HG03558 (cell line): ENCODE results near the gene CDR2.
"Not testable (repeated sequence)": the region's sequence is repeated elsewhere in the genome, so short reads cannot be mapped to it uniquely, and the experiment has no call there.

Source experiments
- ATAC-seq: cut with Tn5 transposase; IDR thresholded peaks from one replicate; pipeline ENCODE4 v1.9.1; 2021; ENCODE audit warnings: moderate number of reproducible peaks; ENCODE audit not compliant: unreplicated experiment; ENCODE audit errors: extremely low read depth

Gene CDR2

DNA sequence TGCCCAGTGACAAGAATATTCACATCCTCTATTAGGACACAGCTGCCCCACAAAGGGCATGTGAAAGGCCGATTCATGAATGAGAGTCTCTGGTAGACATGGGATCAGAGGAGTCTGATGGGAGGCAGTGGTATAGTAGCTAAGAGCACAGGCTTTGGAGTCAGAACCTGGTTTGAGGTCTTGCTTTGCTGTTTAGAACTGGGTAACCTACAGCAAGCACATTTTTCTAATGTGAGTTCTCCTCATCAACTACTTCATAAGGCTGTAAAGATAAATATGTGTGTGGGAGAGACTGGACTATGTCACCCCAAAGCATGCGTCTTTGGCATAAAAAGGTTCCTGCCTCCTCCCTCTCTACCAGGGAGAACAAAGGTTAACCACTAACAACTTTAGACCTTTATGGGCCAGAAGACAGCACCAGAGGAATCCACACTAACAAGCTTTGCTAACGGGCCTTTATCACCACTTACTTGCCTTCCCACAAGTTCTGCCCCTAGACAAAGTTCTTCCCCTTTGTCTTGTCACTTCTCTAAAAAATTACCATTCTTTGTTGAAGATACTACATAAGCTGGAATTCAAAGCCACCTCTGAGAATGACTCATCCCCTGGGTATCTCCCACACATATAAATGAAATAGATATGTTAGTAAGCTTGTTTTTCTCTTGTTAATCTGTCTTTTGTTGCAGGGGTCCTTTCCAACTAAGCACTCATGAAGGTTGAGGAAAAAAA, 21.1 kb downstream of the CDR2 start:
- no peak for ATAC-seq

DNA sequence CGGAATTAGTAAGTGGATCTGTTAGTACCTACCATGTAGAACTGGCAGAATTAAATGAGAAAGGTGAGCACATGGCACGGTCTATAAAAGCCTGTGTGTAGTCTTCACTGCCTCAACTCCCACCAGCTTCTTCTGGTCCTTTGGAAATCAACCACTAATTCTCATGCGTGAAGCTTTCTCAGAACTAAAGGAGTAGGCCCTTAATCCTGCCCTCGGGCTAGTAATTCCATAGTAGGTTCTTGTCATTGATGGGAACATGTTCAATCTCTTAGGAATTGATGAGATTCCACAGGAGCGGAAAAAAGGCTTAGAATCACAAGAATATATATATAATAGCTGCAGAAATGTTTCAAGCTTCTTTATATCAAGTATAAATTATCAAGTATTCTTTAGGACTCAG, 21.7 kb downstream of the CDR2 start:
- no peak for ATAC-seq

DNA sequence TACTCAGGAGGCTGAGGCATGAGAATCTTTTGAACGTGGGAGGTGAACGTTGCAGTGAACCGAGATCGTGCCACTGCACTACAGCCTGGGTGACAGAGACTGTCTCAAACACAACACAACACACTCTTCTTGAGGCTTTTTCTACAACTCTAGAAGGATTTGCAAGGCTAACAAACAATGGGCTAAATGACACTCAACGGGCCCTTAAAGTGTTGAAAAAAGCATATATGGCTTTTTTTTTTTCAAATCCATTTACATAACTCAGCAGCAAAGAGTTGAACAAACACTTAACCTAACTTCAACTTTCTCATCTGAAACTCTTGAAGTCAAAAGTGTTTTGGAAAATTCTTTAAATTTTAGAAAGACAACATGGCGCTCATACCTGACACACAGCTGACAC, 22.3 kb downstream of the CDR2 start:
- no peak for ATAC-seq

DNA sequence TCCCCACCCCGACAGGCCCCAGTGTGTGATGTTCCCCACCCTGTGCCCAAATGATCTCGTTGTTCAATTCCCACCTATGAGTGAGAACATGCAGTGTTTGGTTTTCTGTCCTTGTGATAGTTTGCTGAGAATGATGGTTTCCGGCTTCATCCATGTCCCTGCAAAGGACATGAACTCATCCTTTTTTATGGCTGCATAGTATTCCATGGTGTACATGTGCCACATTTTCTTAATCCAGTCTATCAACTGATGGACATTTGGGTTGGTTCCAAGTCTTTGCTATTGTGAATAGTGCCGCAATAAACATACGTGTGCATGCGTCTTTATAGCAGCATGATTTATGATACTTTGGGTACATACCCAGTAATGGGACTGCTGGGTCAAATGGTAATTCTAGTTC, 23.4 kb downstream of the CDR2 start:
- not testable (repeated sequence) for ATAC-seq

DNA sequence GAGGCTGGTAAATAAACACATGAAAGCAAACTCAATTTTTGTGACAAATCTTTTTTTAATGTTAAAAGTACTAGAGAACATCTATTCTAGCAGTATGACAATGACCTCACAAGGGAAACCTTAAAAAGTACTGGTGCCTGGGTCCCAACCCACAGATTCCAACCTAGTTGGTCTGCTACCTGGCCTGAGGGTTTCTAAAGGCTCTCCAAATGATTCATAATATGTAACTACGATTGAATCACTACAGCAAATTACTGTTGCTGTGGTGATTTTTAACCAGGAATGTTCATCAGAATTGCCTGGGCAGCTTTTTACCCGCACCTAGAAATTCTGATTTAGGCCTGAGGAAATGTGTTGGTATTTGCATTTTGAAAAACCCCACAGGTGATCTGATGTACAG, 26.1 kb downstream of the CDR2 start:
- no peak for ATAC-seq

DNA sequence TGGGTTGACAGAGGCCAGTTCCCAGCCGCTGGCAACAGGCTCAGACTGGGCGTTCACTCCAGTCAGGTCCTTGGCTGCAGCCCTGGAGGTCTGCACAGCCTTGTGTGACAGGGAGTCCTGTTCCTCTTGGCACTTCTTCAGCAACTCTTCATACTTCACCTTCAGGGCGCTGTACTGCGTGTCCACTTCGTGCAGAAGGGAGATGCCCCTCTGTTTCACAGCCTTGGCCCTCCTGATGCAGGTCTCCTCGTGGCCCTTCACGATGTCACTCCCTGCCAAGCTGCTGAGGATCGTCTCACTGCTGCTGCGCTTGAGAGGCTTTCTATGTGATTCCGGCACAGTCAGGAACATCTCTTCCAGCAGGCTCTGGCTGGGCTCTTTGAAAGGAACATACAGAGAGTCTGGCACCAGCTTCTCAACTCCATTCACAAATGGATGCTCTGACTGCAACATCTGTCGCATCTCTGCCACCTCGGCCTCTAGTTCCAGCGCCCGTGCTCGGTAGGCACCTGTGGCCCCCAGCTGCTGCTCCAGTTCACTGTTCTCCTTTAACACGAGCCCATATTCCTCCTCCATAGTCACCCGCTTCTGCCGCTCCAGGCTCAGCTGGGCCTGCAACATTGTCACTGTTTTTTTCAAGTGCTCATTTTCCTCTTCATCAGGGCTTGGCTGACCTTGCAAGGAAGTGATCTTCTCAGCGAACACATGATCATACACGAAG, 27.2 kb downstream of the CDR2 start:
- ATAC-seq, result no peak

DNA sequence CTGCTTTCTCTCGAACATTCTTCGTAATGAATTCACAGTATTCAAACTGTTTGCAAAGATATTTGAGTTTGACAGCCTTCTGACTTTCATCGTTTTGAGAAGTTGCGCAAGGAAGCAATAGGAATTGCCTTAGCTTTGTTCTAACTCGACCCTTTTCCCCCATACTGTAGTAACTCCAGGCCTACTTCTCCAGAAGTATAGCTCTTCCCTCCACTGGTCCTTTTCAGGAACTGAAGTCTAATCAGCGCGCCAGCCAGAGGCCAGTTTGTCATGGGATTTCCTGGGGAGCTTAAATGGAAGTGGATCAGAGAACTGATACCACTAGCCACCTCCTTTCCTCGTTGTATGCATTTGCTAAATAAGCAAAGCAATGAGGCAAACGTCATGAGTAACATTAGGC, 27.9 kb downstream of the CDR2 start:
- no peak for ATAC-seq

DNA sequence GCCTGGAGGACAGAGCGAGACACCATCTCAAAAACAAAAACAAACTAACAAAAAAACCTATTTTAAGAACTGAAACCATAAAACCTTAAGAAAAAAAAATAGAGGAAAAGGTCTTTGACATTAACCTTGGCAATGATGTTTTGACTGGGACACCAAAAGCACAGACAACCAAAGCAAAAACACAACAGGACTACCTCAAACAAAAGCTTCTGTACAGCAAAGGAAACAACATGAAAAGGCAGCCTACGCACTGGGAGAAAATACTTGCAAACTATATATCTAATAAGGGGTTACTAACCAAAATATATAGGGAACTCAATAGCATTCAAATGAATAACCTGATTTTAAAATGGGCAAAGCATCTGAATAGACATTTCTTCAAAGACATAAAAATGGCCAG, 32.3 kb downstream of the CDR2 start:
- no peak for ATAC-seq

DNA sequence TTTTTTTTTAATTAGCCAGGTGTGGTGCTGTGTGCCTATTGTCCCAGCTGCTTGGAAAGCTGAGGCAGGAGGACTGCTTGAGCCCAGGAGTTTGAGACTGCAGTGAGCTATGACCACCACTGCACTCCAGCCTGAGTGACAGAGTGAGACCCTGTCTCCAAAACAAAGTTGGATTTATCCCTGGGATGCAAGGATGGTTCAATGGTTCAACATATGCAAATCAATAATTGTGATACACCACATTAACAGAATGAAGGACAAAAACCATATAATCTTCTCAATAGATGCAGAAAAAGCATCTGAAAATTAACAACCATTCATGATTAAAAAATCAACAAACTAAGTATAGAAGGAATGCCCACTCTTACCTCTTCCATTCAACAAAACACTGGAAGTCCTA, 33.5 kb downstream of the CDR2 start:
- ATAC-seq, result no peak

DNA sequence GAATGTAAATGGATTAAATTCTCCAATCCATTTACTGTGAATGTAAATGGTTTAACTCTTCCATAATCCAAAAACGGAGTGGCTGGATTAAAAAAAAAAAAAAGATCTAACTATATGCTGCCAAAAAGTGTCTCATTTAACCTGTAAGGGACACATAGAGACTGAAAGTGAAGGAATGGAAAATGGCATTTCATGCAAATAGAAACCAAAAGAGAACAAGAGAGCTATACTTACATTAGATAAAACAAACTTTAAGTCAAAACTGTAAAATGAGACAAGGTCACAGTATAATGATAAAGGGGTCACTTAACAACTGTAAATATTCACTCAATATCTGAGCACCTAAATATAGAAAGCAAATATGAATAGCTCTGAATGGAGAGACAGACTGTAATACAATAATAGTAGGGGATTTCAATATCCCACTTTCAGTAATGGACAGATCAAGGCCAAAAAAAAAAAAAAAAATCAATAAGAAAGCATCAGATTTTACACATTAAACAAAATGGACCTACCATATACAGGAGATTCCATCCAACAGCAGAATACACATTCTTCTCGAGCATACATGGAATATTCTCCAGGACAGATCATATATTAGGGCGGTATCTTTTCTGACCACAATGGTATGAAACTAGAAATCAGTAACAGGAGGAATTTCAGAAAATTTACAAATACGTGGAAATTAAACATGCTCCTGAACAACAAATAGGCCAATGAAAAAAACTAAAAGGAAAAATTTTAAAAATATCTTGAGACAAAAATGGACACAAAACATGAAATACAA, 36.4 kb downstream of the CDR2 start:
- no peak for ATAC-seq

DNA sequence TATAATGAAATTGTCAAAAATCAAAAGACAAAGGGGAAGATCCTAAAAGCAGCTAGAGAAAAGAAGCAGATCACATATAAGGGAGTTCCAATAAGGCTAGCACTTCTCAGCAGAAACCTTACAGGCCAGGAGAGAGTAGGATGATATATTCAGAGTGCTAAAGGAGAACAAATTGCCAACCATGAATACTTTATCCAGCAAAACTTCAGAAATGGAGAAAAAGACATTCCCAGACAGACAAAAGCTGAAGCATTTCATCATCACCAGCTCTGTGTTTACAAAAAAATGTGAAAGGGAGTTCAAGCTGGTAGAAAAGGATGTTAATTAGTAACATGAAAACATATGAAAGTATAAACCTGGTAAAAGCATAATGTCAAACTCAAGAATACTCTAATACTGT, 37.4 kb downstream of the CDR2 start:
- no peak for ATAC-seq

DNA sequence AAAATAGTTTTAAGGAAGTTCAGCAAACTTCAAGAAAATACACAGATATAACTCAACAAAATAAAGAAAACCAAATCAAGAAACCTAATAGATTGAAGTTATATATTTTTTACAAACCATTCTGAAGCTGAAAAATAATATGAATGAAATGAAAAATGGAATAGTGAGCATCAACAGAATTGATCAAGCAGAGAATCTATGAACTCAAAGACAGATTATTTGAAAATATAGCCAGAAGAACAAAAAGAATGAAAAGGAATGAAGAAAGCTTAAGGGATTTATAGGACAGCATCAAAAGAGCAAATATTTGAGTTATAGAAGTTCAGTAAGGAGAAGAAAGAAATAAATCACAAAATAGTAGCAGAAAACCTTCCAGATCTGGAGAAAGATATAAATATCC, 37.8 kb downstream of the CDR2 start:
- ATAC-seq, result no peak

DNA sequence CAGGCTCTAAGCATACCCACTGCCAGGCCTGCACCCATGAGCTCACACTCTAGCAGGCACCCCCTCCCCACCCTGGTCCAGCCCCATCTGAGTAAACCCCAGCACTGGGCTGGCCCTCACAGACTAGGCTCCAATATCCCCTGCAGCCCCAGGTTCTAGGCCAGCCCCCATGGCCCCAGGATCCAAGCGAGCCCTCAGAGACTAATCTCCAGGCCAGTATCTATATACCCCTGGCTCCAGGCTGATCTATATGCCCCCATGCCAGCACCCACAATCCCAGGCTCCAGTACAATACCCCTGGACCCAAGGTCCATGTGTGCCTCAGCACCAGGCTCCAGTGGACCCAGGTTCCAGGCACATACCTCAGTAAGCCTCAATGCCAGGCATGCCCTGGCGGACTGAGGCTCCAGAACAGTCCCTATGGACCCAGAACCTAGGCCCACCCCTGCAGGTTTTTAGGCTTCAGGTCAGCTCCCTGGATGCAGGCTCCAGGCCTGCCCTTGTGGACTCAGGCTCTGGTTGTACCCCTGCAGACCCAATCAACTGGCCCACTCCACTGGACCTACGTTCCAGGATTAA, 38.7 kb downstream of the CDR2 start:
- ATAC-seq, result no peak

DNA sequence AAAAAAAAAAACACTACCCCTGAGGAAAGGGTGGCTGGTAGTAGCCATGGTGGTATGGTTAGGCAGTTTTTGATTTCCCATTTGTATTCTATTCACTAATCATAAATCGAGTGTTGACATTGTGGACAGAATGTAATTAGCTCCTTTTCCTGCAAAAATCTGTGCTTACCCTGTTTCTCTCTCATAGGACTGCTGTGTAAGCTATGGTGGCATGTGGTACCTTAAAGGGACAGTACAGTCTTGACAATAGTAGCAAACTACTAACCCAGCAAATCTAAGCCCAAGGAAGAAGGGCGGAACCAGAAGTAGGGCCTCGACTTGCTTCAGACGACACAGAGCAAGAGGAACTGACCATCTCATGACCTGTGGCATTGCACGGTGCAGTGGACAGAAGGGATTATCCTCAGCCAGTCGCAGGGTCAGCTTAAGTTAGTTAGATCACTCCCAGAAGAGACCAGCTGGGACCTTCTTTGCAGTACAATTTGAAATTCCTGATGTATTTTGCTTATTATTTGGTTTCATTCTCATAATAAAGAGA, 40.9 kb downstream of the CDR2 start:
- ATAC-seq, result no peak

DNA sequence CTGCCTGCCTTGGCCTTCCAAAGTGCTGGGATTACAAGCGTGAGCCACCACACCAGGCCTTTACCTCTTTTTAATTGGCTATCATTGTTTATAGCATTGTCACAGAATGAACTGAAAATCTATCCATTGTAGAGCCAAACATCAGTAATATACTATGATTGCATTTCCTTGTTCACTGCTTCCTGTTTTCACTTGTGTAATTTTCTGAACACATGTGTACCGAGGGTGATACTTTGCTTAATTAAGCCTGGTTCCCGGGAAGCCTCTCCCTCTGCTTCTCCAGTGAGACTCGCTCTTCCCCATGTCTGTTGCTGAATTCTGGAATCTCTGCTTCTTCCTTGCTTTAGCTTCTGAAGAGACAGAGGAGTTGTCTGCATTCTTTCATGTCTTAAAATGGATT, 44.1 kb downstream of the CDR2 start:
- ATAC-seq, result no peak

DNA sequence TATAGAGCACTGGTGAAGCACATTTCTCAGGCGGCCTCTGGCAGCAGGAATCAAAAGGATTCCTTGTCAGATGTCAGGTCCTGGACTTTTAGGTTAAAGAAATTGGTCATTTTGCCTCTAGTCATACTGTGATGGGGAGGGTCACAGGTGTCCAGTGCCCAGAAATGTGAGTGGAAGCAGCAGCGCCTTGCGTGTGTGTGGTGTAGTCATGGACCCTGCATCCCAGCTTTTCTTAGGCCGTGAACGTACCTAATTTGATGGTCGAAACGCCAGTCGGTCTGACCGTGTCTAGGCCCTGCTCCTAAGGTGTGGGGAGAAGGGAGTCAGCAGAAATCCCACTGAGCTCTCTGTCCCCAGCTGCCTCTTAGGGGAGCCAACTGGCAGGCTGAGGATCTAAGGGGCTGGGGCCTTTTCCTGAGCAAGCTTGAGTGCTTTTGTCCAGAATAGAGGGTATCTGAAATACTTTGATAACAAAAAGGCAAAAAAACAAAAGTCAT, 45.2 kb downstream of the CDR2 start:
- no peak for ATAC-seq

DNA sequence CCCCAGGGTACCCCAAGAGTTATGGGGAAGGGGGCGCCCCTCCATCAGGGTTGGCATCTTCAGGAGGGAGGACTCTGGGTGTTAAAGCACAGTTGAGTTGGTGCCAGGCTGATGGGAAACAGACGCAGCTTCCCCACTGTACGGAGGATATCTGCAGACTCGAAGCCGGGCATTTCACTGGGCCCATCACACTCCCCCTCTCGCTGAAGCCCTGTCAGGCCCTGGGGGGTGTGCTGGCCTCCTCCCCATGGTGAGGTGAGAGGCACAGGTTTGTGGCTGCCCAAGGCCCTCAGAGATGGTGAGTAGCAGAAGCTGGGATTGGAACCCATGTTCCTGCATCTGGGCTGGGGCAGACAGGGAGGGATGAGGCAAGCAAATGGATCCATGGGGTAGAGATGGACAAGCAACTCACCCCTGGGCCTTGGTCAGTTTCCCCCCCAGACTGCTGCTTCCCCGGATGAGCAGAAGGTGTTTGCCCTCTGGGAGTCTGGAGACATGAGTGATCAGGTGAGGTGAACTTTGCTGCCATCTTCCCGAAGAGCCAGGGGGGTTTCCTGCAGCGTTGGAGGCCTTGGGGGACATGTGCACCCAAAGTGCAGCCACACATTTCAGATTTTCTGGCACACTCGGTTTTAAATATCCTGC, 46.2 kb downstream of the CDR2 start:
- no peak for ATAC-seq

DNA sequence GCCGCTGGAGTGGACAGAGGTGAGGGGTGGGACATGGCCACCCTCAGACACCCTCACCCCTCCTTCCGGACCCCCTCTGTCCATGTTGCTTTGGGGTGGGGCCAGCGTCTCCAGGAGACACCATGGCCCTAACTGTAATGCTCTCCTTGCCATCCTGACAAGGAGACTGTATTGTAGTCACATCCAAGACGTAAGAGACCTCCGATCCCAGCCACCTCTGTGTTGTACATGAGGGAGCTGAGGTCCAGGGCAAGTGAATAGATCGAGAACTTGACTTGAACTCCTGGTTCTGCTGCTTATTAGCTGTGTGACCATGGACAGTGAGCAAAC, 47.0 kb downstream of the CDR2 start:
- ATAC-seq, result no peak

DNA sequence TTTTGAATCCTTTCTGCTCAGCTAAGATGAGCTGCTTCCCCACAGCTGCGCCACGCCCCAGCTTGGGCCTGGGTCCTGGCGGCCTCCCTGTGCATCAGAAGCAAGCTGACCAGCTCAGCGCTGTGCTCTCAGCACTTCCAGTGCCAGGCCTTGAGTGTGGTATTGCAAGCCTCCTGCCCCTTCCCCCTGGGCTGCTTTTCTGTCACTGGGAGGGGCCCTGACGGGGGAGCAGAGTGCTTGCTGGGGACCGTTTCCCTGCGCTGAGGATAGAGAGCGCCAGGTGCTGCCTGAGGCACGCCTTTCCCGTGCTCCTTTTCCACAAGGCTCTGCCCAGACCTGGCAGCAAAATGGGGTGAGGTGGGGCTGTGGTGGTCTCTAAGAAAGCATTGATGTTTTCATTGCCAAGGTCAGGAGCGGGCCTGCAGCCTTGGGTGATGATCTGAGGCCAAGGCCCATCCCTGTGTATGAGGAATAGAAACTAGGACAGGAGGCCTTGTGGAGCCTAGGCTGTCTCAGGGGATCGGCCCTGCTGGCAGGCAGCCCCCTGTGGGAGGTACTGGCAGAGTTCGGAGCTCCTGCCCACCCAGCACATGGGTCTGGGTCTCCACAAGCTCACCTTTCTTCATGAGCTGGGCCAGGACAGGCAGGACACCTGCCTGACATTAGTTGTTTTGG, 47.5 kb downstream of the CDR2 start:
- no peak for ATAC-seq

DNA sequence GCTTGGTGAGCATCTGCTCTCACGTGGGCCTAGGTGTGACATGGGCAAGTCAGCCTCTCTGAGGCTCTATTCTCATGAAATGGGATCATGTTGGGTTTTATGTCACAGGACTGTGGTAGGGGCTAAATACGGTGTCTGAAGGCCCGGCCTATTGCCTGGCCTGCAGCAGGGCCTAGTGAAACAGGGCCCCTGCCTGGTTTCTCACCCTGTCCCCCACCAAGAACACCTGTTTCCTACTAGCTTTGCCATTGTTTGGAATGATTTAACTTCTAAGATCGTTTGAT, 48.1 kb downstream of the CDR2 start:
- no peak for ATAC-seq
